ENCODE measurements around the gene IGSF3.
"Not testable (repeated sequence)": the region's sequence is repeated elsewhere in the genome, so short reads cannot be mapped to it uniquely, and the experiment has no call there.

IGSF3 gene

GRCh38 chr1:116603646-116604045 is 63.9 kb downstream of the IGSF3 start:
- not testable (repeated sequence) for DNase-seq (ENCODE audit: extremely low read depth in 1 of 2, low read depth in 1 of 2)

DNA sequence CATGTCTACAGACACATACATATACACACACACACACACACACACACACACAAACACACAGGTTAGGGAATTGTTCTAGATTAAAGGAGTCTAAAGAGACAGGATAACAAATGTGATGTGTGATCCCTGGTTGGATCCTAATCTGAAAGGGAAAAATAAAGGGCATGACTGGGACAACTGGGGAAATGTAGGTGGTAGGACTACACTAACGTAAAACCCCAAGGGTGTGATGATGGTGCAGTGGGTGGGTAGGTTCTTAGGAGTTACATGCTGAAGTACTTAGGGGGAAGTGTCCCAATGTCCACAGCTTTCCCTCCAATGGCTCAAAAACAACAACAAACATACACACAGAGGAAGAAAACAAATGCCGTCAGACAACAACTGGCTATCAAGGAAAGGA is 68.2 kb downstream of the IGSF3 start:
- DNase-seq (ENCODE audit: extremely low read depth in 1 of 2, low read depth in 1 of 2): not testable (repeated sequence)

GRCh38 chr1:116598420-116599036 is 69.0 kb downstream of the IGSF3 start:
- DNase-seq (ENCODE audit: extremely low read depth in 1 of 2, low read depth in 1 of 2): not testable (repeated sequence)

GRCh38 chr1:116597388-116597787 is 70.1 kb downstream of the IGSF3 start:
- DNase-seq (ENCODE audit: extremely low read depth in 1 of 2, low read depth in 1 of 2): not testable (repeated sequence)

DNA sequence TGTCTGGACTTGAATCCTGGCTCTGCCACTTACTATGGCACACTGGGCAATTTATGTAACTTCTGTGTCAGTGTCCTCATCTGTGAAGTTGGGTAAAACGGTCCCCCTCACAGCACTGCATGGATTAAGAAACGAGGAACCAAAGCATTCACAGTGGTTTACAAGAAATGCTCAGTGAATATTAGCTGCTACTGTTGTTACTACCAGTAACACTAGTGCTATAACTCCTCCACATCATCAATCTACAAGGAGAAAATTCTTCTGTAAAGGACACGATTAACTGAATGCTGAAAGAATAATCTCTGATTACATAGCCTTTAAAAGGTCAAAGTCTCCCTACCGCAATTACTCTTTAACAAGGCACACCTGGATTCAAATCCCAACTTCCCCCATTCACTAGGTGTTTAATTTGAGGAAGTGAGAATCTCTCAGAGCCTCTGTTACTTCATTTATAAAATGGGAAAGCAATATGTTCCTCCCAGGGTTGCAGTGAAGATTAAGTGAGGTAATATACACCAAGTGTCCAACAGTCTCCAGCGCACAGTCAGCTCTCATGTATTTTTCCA is 70.7 kb downstream of the IGSF3 start:
- not testable (repeated sequence) for DNase-seq (ENCODE audit: extremely low read depth in 1 of 2, low read depth in 1 of 2)

GRCh38 chr1:116595946-116596741 is 71.4 kb downstream of the IGSF3 start:
- DNase-seq (ENCODE audit: extremely low read depth in 1 of 2, low read depth in 1 of 2): not testable (repeated sequence)

GRCh38 chr1:116595065-116595840 is 72.3 kb downstream of the IGSF3 start:
- not testable (repeated sequence) for DNase-seq (ENCODE audit: extremely low read depth in 1 of 2, low read depth in 1 of 2)

GRCh38 chr1:116593977-116594376 is 73.6 kb downstream of the IGSF3 start:
- not testable (repeated sequence) for DNase-seq (ENCODE audit: extremely low read depth in 1 of 2, low read depth in 1 of 2)

GRCh38 chr1:116593401-116593800 is 74.1 kb downstream of the IGSF3 start:
- DNase-seq (ENCODE audit: extremely low read depth in 1 of 2, low read depth in 1 of 2): not testable (repeated sequence)

GRCh38 chr1:116591951-116592605 is 75.5 kb downstream of the IGSF3 start:
- not testable (repeated sequence) for DNase-seq (ENCODE audit: extremely low read depth in 1 of 2, low read depth in 1 of 2)

DNA sequence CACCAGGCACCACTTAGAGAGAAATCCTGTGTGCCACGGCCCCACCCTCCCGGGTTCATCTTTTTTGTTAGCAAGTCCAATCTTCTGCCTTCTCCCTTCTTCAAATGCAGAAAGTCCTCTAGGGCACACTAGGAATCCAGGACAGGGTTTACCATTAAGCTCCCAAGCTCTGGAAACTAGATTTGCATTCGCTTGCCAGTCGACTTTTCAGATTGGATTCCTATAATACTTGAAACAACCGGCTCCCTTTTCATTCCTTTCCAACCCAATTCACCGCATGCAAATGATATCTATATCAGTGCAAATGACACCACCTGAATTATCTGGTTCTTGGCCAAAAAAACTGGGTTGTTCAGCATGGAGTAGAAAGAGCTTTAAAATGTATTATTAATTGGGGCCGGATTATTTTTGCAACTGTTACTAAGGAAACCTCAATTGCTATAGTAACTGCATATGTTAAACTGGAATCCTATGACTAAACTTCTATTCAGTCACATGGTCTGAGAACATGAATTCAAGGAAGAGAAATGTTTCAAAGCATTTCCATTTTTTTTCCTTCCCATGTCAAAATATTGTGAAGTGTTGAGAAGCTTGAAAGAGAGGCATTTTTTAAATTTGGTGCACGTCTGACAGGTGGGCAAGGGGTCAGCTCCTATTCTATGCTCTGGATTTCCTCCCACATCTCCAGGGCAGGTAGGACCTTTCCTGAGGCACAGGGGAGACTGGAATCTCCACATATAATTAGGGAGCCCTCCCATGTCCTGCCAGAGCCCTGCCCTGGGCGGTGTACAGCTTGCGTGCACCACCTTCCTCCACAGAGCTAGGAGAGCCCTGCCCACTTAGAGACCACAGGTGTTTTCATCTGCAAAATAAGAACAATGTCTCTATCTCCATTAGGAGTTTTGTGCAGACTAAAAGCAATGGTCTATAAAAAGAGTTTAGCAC is 76.3 kb downstream of the IGSF3 start:
- DNase-seq (ENCODE audit: extremely low read depth in 1 of 2, low read depth in 1 of 2): not testable (repeated sequence)

DNA sequence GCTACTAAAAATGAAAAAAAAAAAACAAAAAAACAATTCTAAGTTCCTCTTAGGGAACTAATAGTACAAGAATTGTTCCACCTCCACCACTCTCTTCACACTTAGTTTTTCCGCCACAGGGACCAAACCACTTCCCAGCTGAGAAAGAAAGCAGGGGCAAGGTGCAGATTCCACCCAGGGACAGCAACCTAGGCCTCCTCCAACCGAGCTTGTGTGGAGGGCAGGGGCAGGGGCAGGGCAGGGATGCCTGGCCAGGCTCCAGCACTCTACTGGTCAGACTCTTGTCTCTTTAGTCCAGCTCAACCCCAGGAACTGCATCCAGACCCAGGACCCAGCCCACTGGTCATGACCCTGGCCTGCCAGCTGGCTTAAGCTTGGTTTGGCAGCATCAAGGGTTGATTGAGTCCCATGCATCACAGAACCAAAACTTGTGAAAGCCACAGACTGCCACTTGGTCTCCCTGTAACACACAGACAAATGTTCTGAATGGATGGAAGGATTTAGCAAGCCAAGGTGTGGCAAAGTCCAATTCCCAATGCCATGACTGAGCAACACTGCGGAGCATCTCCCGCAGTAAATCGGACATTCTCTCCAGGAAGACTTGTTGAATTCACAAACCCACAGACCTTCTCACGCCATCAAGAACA is 77.1 kb downstream of the IGSF3 start:
- not testable (repeated sequence) for DNase-seq (ENCODE audit: extremely low read depth in 1 of 2, low read depth in 1 of 2)

- DNase-seq (ENCODE audit: extremely low read depth in 1 of 2, low read depth in 1 of 2): not testable (repeated sequence)
Measured at GRCh38 chr1:116589101-116589735, 78.3 kb downstream of the IGSF3 start.

DNA sequence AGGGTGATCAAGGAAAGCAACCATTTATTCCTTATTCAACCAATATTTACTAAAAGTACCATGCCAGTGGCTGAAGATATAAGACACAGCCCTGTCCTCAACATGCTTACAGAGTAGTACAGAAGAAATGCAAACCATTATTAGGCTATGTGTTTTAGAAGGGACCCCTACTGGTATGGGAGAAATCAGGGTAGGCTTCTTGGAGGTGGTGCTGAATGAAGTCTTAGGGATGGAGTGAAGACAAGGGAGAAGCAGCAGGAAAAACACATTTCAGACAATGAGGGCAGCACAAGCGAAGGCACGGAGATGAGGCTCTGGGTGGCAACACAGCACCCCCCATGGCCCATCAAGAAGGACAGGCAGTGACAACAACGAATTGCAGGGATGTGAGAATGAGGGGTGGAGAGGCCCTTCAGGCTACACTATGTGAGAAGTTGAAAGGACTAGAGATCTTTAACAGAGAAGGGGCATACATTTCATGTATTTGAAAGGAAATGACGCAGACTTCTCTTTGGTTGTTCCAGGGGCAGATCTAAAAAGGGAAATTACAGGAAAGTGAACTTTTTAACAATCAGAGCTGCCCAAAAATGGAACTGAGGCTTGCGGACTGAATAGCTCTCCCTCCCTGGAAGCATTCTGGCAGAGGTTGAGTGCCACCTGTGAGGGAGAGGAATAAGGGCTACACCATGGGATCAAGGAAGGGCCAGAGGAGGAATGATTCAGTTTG is 79.9 kb downstream of the IGSF3 start:
- no peak for DNase-seq (ENCODE audit: extremely low read depth in 1 of 2, low read depth in 1 of 2)

DNA sequence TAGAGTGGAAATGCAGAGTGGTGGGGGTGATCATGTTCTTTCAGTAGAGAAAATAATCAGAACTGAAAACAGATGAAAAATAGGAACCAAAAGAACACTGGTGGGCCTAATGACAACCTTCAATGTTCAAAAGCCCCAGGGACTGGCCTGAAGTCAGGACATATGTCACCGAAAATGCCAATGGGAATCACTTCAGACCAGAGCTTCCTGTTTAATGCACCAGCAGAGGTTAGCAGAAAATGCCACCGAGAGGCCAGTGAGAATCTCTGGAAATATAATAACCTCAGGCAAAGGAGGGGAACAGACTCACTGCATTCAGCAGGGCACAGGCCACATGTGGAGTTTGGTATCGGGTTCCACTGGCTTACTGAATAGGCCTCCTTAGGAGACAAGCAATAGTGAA is 80.8 kb downstream of the IGSF3 start:
- DNase-seq (ENCODE audit: extremely low read depth in 1 of 2, low read depth in 1 of 2): no peak

DNA sequence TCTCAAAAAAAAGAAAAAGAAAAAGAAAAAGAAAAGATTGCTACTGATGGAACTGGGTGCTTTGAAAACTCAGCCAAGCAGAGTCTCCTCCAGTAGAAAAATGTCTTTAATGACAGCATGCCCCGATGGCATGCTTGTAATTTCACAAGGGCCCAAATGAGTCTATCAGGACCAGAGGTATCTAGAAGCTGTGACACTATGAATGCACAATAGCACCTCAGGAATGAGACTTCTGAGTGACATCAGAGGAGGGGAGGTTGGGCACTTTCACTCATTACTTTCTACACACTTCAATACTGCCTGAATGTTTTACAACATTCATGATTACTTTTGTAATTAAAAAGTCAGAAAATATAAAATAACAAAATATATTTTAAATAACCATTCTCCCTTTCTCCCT is 81.6 kb downstream of the IGSF3 start:
- no peak for DNase-seq (ENCODE audit: extremely low read depth in 1 of 2, low read depth in 1 of 2)

DNA sequence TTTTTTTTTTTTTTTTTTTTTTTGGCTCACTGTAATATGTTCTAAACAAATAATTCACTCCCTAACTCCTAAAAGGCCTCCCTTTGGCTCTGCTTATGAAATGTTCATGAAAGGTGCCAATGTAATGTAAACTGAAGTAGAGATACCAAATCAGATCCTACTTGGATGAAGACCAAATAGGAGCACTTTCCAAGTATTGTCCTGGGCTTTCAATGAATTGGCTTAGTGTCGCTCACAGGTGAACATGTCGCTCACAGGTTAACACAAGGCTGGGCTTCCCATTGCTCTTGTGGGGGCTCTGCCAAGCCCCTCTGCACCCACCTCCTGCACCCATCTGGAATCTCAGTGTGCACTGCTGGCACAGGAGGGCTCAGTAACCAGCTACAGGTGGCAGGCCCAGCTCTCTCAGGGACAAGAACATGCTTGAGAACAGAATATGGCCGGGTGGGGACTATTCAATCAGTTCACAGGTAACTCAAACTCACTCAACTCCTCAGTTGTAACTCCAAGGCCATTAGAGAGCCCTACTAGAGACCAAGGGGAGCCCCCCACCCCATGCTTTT is 86.1 kb downstream of the IGSF3 start:
- DNase-seq (ENCODE audit: extremely low read depth in 1 of 2, low read depth in 1 of 2): no peak
